H1 (cell line): ENCODE results near the gene KDELR1. TPM values are rescaled to one million over a fixed set of nuclear protein-coding genes. Genes with fewer than 3 reads are reported as not detected.

ENCODE experiments used
- CTCF ChIA-PET: fragments of 300-600 bp; sonication (Branson Sonifier 250); formaldehyde crosslinking; loops from one replicate; lab custom pipeline; 2021; ENCODE audit not compliant: partially characterized antibody; lab: Charles Lee
- POLR2A ChIA-PET: fragments of 300-600 bp; sonication (Branson Sonifier 250); formaldehyde crosslinking; loops from one replicate; lab custom pipeline; 2021; ENCODE audit warnings: inconsistent platforms; ENCODE audit not compliant: partially characterized antibody; lab: Charles Lee
- DNase-seq, 2 experiments: peaks; one replicate each; pipeline versions ENCODE4 v3.0.0 to v3.0.0-alpha.2; 2010 to 2022; ENCODE audit warnings: low spot score in 2 of 2, low read depth in 1 of 2, mixed read lengths in 1 of 2
- FAIRE-seq: peaks from 2 replicates; lab custom pipeline; 2011; peaks lifted over from hg19 to GRCh38; lab: Jason Lieb, UNC
- H2AFZ ChIP-seq: 2 replicates; pipeline ENCODE4 v1.8.1; 2012; ENCODE audit warnings: low read length, inconsistent platforms
- H2AK5ac ChIP-seq: 2 replicates; pipeline ENCODE4 v1.6.1; 2013; ENCODE audit warnings: low read depth, low read length
- H2BK120ac ChIP-seq: replicated peaks from 2 replicates; pipeline ENCODE3; 2013; ENCODE audit warnings: low read depth, low read length, inconsistent platforms
- H2BK12ac ChIP-seq: 2 replicates; pipeline ENCODE4 v1.6.1; 2013; ENCODE audit warnings: low read depth, low read length
- H2BK15ac ChIP-seq: 2 replicates; pipeline ENCODE4 v1.6.1; 2013; ENCODE audit warnings: low read length
- H2BK20ac ChIP-seq: 2 replicates; pipeline ENCODE4 v1.6.1; 2013; ENCODE audit warnings: low read length
- H2BK5ac ChIP-seq: 2 replicates; pipeline ENCODE4 v1.6.1; 2013; ENCODE audit warnings: low read depth, low read length
- H3K14ac ChIP-seq: 2 replicates; pipeline ENCODE4 v1.6.1; 2013; ENCODE audit warnings: inconsistent platforms; ENCODE audit not compliant: insufficient read length
- H3K18ac ChIP-seq: 2 replicates; pipeline ENCODE4 v1.6.1; 2013; ENCODE audit warnings: low read length; ENCODE audit errors: extremely low read depth
- H3K23ac ChIP-seq: 2 replicates; pipeline ENCODE4 v1.6.1; 2013; ENCODE audit warnings: inconsistent platforms; ENCODE audit not compliant: insufficient read length
- H3K23me2 ChIP-seq: 2 replicates; pipeline ENCODE4 v1.6.1; 2013; ENCODE audit warnings: low read depth, low read length
- H3K27ac ChIP-seq: 2 replicates; pipeline ENCODE4 v1.6.1; 2011; ENCODE audit warnings: low read depth, low read length, inconsistent platforms
- H3K27me3 ChIP-seq, 4 experiments: replicated peaks in 1 of 4; 1 replicate in 1 of 4; 2 replicates in 3 of 4; pipeline versions ENCODE4 v1.6.1 to v1.8.1; 2011 to 2013; ENCODE audit warnings: low read length in 3 of 4, mild to moderate bottlenecking in 3 of 4, inconsistent platforms in 2 of 4, mixed read lengths in 2 of 4, moderate library complexity in 1 of 4; ENCODE audit not compliant: control insufficient read depth in 3 of 4, insufficient read depth in 3 of 4; ENCODE audit errors: extremely low read depth in 1 of 4
- H3K36me3 ChIP-seq, 4 experiments: 2 replicates each; pipeline versions ENCODE4 v1.6.1 to v1.8.1; 2011 to 2013; ENCODE audit warnings: mild to moderate bottlenecking in 4 of 4, low read length in 3 of 4, moderate library complexity in 2 of 4, control low read depth in 1 of 4, inconsistent platforms in 1 of 4; ENCODE audit not compliant: insufficient read depth in 4 of 4, control insufficient read depth in 2 of 4
- H3K4ac ChIP-seq: replicated peaks from 2 replicates; pipeline ENCODE3; 2013; ENCODE audit warnings: low read length, low read depth, mixed read lengths, inconsistent platforms; ENCODE audit not compliant: insufficient read length
- H3K4me1 ChIP-seq, 4 experiments: replicated peaks in 1 of 4; 1 replicate in 1 of 4; 2 replicates in 3 of 4; pipeline versions ENCODE4 v1.6.1 to v1.8.1; 2011 to 2013; ENCODE audit warnings: low read length in 3 of 4, inconsistent platforms in 2 of 4, mixed read lengths in 1 of 4; ENCODE audit not compliant: insufficient read depth in 4 of 4, control insufficient read depth in 3 of 4
- H3K4me2 ChIP-seq, 2 experiments: 2 replicates each; pipeline versions ENCODE4 v1.6.1 to v1.8.1; 2011 to 2013; ENCODE audit warnings: low read depth in 2 of 2, low read length in 2 of 2, control low read depth in 1 of 2, inconsistent platforms in 1 of 2, mild to moderate bottlenecking in 1 of 2; ENCODE audit not compliant: insufficient read depth in 1 of 2
- H3K4me3 ChIP-seq, 4 experiments: fragments of 200-600, 300-600 bp in 1 of 4; sonication (generic), shearing (Covaris generic), sonication (Bioruptor Twin) in 1 of 4; 2 replicates each; pipeline versions ENCODE4 v1.5.1 to v1.8.1; 2011 to 2016; ENCODE audit warnings: low read length in 4 of 4, low read depth in 3 of 4, control low read depth in 2 of 4, inconsistent platforms in 2 of 4, mild to moderate bottlenecking in 2 of 4, mixed read lengths in 1 of 4, moderate library complexity in 1 of 4; ENCODE audit not compliant: insufficient read depth in 2 of 4; ENCODE audit errors: extremely low read depth in 1 of 4
- H3K56ac ChIP-seq: replicated peaks from 2 replicates; pipeline ENCODE3; 2013; ENCODE audit warnings: low read depth, mild to moderate bottlenecking, mixed read lengths, low read length, inconsistent platforms; ENCODE audit not compliant: insufficient read length
- H3K79me1 ChIP-seq: 2 replicates; pipeline ENCODE4 v1.6.1; 2013; ENCODE audit warnings: low read depth, low read length, control low read depth
- H3K79me2 ChIP-seq, 2 experiments: 2 replicates each; pipeline versions ENCODE4 v1.6.1 to v1.8.1; 2012 to 2013; ENCODE audit warnings: low read length in 2 of 2, mild to moderate bottlenecking in 2 of 2, inconsistent platforms in 1 of 2; ENCODE audit not compliant: insufficient read depth in 2 of 2, control insufficient read depth in 1 of 2
- H3K9ac ChIP-seq, 4 experiments: replicated peaks in 1 of 4; 1 replicate in 1 of 4; 2 replicates in 3 of 4; pipeline versions ENCODE4 v1.6.1 to v1.8.1; 2011 to 2013; ENCODE audit warnings: low read depth in 3 of 4, low read length in 3 of 4, control low read depth in 2 of 4, mild to moderate bottlenecking in 2 of 4, moderate library complexity in 2 of 4, inconsistent platforms in 1 of 4; ENCODE audit errors: extremely low read depth in 1 of 4
- H3K9me3 ChIP-seq, 2 experiments: 2 replicates each; pipeline versions ENCODE4 v1.6.1 to v1.8.1; 2012 to 2013; ENCODE audit warnings: mild to moderate bottlenecking in 2 of 2, moderate library complexity in 2 of 2, control low read depth in 1 of 2, inconsistent platforms in 1 of 2, low read depth in 1 of 2, low read length in 1 of 2, mixed read lengths in 1 of 2; ENCODE audit not compliant: insufficient read depth in 2 of 2
- H4K20me1 ChIP-seq, 2 experiments: replicated peaks in 1 of 2; 2 replicates each; pipeline versions ENCODE3 to v1.8.1; 2011 to 2013; ENCODE audit warnings: inconsistent platforms in 2 of 2, low read length in 2 of 2, mild to moderate bottlenecking in 1 of 2; ENCODE audit not compliant: insufficient read depth in 2 of 2, control insufficient read depth in 1 of 2
- H4K5ac ChIP-seq: 2 replicates; pipeline ENCODE4 v1.6.1; 2013; ENCODE audit warnings: low read length, low read depth, mixed read lengths, inconsistent platforms; ENCODE audit not compliant: insufficient read length
- H4K8ac ChIP-seq: 2 replicates; pipeline ENCODE4 v1.8.0; 2013; ENCODE audit warnings: mild to moderate bottlenecking, moderate library complexity, low read length, inconsistent platforms; ENCODE audit not compliant: insufficient read depth; ENCODE audit errors: extremely low read depth
- H4K91ac ChIP-seq: replicated peaks from 2 replicates; pipeline ENCODE3; 2013; ENCODE audit warnings: low read length, mixed read lengths, inconsistent platforms; ENCODE audit not compliant: insufficient read length
- BCL11A ChIP-seq, 2 experiments: IDR thresholded peaks; one replicate each; pipeline ENCODE4 v1.6.1; 2011; ENCODE audit warnings: low read depth in 2 of 2, low read length in 2 of 2, mild to moderate bottlenecking in 2 of 2
- KDM4A ChIP-seq: IDR thresholded peaks from one replicate; pipeline ENCODE4 v1.7.1; 2012; ENCODE audit warnings: low read depth, mild to moderate bottlenecking, moderate library complexity, low read length, inconsistent platforms; ENCODE audit not compliant: severe bottlenecking
- MAX ChIP-seq: IDR thresholded peaks from 2 replicates; pipeline ENCODE4 v1.6.1; 2012; ENCODE audit warnings: inconsistent platforms
- POLR2AphosphoS5 ChIP-seq: IDR thresholded peaks from 2 replicates; pipeline ENCODE4 v1.6.1; 2011; ENCODE audit warnings: low read depth, low read length
- SP1 ChIP-seq: IDR thresholded peaks from 2 replicates; pipeline ENCODE4 v1.6.1; 2011; ENCODE audit warnings: low read depth, low read length
- TAF1 ChIP-seq: IDR thresholded peaks from 2 replicates; pipeline ENCODE4 v1.6.1; 2011; ENCODE audit warnings: mild to moderate bottlenecking, low read depth, low read length
- YY1 ChIP-seq: IDR thresholded peaks from 2 replicates; pipeline ENCODE4 v1.6.1; 2011; ENCODE audit warnings: low read depth, mild to moderate bottlenecking, low read length
- WGBS, 2 experiments: shearing (Covaris generic) in 1 of 2; methylation state at CpG; one replicate each; pipeline versions ENCODE4 v1.1.6 to v1.1.7; 2013 to 2015; ENCODE audit warnings: low lambda C conversion rate in 2 of 2, mixed read lengths in 2 of 2, inconsistent platforms in 1 of 2, low coverage in 1 of 2, missing lambda C conversion rate in 1 of 2; ENCODE audit not compliant: insufficient replicate concordance in 2 of 2, insufficient coverage in 1 of 2, insufficient read length in 1 of 2; ENCODE audit errors: extremely low coverage in 1 of 2, missing lambda C conversion rate in 1 of 2; 5-methylcytosine and 5-hydroxymethylcytosine counted together
- polyA plus RNA-seq, 7 experiments: library from polyadenylated mRNA; depleted of rRNA in 3 of 7; stranded (reverse) in 5 of 7; unstranded in 2 of 7; fragments of >200 nt in 5 of 7; fragments of 200-250 nt in 2 of 7; gene quantifications; 1 replicate in 5 of 7; 2 replicates in 1 of 7; 4 replicates in 1 of 7; pipeline versions ENCODE4 v1.2.1 to v1.2.3, GENCODE V29; 2011 to 2013; ENCODE audit warnings: missing spikeins in 2 of 7, mixed read lengths in 2 of 7
- total RNA-seq: library from RNA; stranded (reverse); fragmentation: NEBNext Ultra II Directional; extraction: Animal tissue kit (Norgen Biotek cat#: 25700); gene quantifications from 2 replicates; pipeline ENCODE4 v1.2.1, GENCODE V29; 2021
- TF ChIP-seq, protein P1 (sequence below): IDR thresholded peaks from 2 replicates; pipeline ENCODE4 v1.6.1; 2012; ENCODE audit warnings: low read length, inconsistent platforms
- TF ChIP-seq, protein P2 (sequence below): IDR thresholded peaks from 2 replicates; pipeline ENCODE4 v1.6.1; 2012; ENCODE audit warnings: inconsistent platforms

KDELR1 gene
- total and polyA plus RNA-seq, 2 of the 8 experiments (the other 6 are each of a cell fraction or from before 2014, with no cell fraction given): 225 to 231 TPM

GRCh38 chr19:48398375-48399235 lies 7.3 kb upstream of the KDELR1 start:
- peak overlapping the region; percentile 34 for H3K18ac ChIP-seq
- peaks cover 6 to 43% (median 38%) of the 10 kb centered on the region in 4 experiments for H3K27me3 ChIP-seq
- FAIRE-seq (no peak), DNase-seq (peak; percentile 88 to 98)
- ChIA-PET POLR2A (interaction anchor here (0.5 to 2.4 kb wide), 4 partner anchors 14 to 63 kb away, joined by 3 to 16 read pairs (median 4); partner anchors contain the start of gene GRWD1), CTCF (no interaction called here)
- H4K20me1 ChIP-seq: no peaks in the 10 kb centered on the region
- H2AFZ ChIP-seq: no peak overlapping the region
- H2BK12ac ChIP-seq: peak overlapping the region; percentile 84; the same call in 1 of the 2 replicates
- H3K79me1 ChIP-seq: no peaks in the 10 kb centered on the region
- no peaks in the 10 kb centered on the region for H3K79me2 ChIP-seq
- H2BK120ac ChIP-seq: no peak overlapping the region
- H3K56ac ChIP-seq: no peak overlapping the region
- H4K5ac ChIP-seq: no peak overlapping the region
- peak overlapping the region; percentile 44; the same call in 1 of the 2 replicates for H2BK5ac ChIP-seq
- H3K23ac ChIP-seq: no peak overlapping the region
- peak overlapping the region; percentile 6; the same call in 1 of the 2 replicates for H2BK15ac ChIP-seq
- H3K4me1 ChIP-seq: peaks cover 8 to 44% (median 36%) of the 10 kb centered on the region in 4 experiments
- no peak overlapping the region for H3K4ac ChIP-seq
- 6% methylated on average over 74 of the region's 104 CpGs; no CpG with 5 or more reads in 1 of the 2 experiments for WGBS, 2 experiments
- H3K14ac ChIP-seq: no peak overlapping the region
- H4K8ac ChIP-seq: peak overlapping the region; percentile 81; the same call in 1 of the 2 replicates
- no peaks in the 10 kb centered on the region for H3K36me3 ChIP-seq
- H4K91ac ChIP-seq: peak overlapping the region; percentile 5
- peak overlapping the region; percentile 83; the same call in 1 of the 2 replicates for H2AK5ac ChIP-seq
- no peak overlapping the region for H2BK20ac ChIP-seq
- no peak overlapping the region for H3K27ac ChIP-seq
- peaks cover 26% of the 10 kb centered on the region for H3K23me2 ChIP-seq
- peak overlapping the region; percentile 96 to 100 for H3K4me2 ChIP-seq
- H3K9ac ChIP-seq: peak overlapping the region in 3 of 4 experiments; percentile 51 to 81 (median 63); a peak in 5 of 7 replicates
- H3K4me3 ChIP-seq: peak overlapping the region; percentile 32 to 86 (median 61)
- no peaks in the 10 kb centered on the region for H3K9me3 ChIP-seq
- peak; percentile 59 for TF ChIP-seq TAF1
- TF ChIP-seq KDM4A: peak; percentile 14
- TF ChIP-seq, protein P1, sequence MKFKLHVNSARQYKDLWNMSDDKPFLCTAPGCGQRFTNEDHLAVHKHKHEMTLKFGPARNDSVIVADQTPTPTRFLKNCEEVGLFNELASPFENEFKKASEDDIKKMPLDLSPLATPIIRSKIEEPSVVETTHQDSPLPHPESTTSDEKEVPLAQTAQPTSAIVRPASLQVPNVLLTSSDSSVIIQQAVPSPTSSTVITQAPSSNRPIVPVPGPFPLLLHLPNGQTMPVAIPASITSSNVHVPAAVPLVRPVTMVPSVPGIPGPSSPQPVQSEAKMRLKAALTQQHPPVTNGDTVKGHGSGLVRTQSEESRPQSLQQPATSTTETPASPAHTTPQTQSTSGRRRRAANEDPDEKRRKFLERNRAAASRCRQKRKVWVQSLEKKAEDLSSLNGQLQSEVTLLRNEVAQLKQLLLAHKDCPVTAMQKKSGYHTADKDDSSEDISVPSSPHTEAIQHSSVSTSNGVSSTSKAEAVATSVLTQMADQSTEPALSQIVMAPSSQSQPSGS: no peak
- TF ChIP-seq POLR2AphosphoS5: peak; percentile 48; the same call in 1 of the 2 replicates
- peak; percentile 98 for TF ChIP-seq MAX
- TF ChIP-seq SP1: no peak
- TF ChIP-seq YY1: no peak
- TF ChIP-seq BCL11A (IDR thresholded peaks at IDR 0.05; ENCODE audit: low read depth in 2 of 2, low read length in 2 of 2): no peak
- TF ChIP-seq, protein P2, sequence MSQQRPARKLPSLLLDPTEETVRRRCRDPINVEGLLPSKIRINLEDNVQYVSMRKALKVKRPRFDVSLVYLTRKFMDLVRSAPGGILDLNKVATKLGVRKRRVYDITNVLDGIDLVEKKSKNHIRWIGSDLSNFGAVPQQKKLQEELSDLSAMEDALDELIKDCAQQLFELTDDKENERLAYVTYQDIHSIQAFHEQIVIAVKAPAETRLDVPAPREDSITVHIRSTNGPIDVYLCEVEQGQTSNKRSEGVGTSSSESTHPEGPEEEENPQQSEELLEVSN: peak; percentile 93
